Measurements from ENCODE around the gene PTAFR.

- TF ChIP-seq MAZ (IDR thresholded peaks at IDR 0.05; ENCODE audit: borderline replicate concordance, low read depth, low read length): no peak
- no peak for TF ChIP-seq CTCF (conservative IDR thresholded peaks at IDR 0.05; ENCODE audit: low read depth, low read length)
- no peak for TF ChIP-seq POLR2A (IDR thresholded peaks at IDR 0.05; ENCODE audit: low read depth, low read length)
- no peak for TF ChIP-seq CEBPB (IDR thresholded peaks at IDR 0.05; ENCODE audit: low read depth, low read length)
- TF ChIP-seq ELK1 (IDR thresholded peaks at IDR 0.05; ENCODE audit: borderline replicate concordance, low read depth, low read length): no peak
- no peak for TF ChIP-seq FOS (IDR thresholded peaks at IDR 0.05; ENCODE audit: low read depth, low read length)
- TF ChIP-seq SMC3 (IDR thresholded peaks at IDR 0.05; ENCODE audit: low read depth, low read length): no peak
- no peak for TF ChIP-seq NFE2L2 (IDR thresholded peaks at IDR 0.05; ENCODE audit: low read depth, low read length)
- TF ChIP-seq, protein P1, sequence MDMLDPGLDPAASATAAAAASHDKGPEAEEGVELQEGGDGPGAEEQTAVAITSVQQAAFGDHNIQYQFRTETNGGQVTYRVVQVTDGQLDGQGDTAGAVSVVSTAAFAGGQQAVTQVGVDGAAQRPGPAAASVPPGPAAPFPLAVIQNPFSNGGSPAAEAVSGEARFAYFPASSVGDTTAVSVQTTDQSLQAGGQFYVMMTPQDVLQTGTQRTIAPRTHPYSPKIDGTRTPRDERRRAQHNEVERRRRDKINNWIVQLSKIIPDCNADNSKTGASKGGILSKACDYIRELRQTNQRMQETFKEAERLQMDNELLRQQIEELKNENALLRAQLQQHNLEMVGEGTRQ (IDR thresholded peaks at IDR 0.05; ENCODE audit: low read depth, low read length): no peak
- no peak for TF ChIP-seq RAD21 (IDR thresholded peaks at IDR 0.05; ENCODE audit: low read length)
Measured at GRCh38 chr1:28136169-28136921, 40.1 kb downstream of the PTAFR start.
